Chondrocyte (in vitro differentiated cells): ENCODE data around the gene TEX261. TPM values are rescaled to one million over a fixed set of nuclear protein-coding genes. Genes with fewer than 3 reads are reported as not detected.
A peak's percentile ranks its signal among the peaks of the same experiment; 100 is the strongest.

Experiments used
- DNase-seq: peaks from one replicate; pipeline ENCODE4 v3.0.0; 2021; ENCODE audit warnings: mixed read lengths, low spot score
- H3K27ac Mint-ChIP-seq: one replicate; pipeline ENCODE4 v1.8.0; 2021; ENCODE audit warnings: mild to moderate bottlenecking, moderate library complexity, mixed read lengths; ENCODE audit not compliant: unreplicated experiment
- H3K27me3 Mint-ChIP-seq: 2 replicates; pipeline ENCODE4 v1.8.0; 2021; ENCODE audit warnings: low read depth, mixed read lengths
- H3K36me3 Mint-ChIP-seq: 2 replicates; pipeline ENCODE4 v1.8.0; 2021; ENCODE audit warnings: low read depth, mixed read lengths
- H3K4me1 Mint-ChIP-seq: 2 replicates; pipeline ENCODE4 v1.8.0; 2021; ENCODE audit warnings: low read depth, mild to moderate bottlenecking, mixed read lengths
- H3K4me3 Mint-ChIP-seq: one replicate; pipeline ENCODE4 v1.8.0; 2021; ENCODE audit warnings: mild to moderate bottlenecking, moderate library complexity, mixed read lengths; ENCODE audit not compliant: unreplicated experiment
- H3K9me3 Mint-ChIP-seq: 2 replicates; pipeline ENCODE4 v1.8.0; 2021; ENCODE audit warnings: low read depth, mixed read lengths
- CTCF ChIP-seq: fragments of 200-600 bp; sonication (generic); IDR thresholded peaks from 2 replicates; pipeline ENCODE4 v1.5.0; 2021; ENCODE audit warnings: antibody characterized with exemption, mild to moderate bottlenecking, moderate library complexity
- total RNA-seq: library from RNA; stranded (reverse); gene quantifications from 3 replicates; pipeline ENCODE4 v1.2.1, GENCODE V29; 2021

TEX261 gene
- total RNA-seq, 1 donor from 2014 or later = 54.1 TPM

GRCh38 chr2:70977605-70978205 lies 17.0 kb downstream of the TEX261 start:
- no peaks in the 10 kb centered on the region for H3K27me3 Mint-ChIP-seq
- peak overlapping the region; percentile 92 for H3K27ac Mint-ChIP-seq
- H3K36me3 Mint-ChIP-seq = no peaks in the 10 kb centered on the region
- H3K4me3 Mint-ChIP-seq = peak overlapping the region; percentile 76
- peak; percentile 65 for TF ChIP-seq CTCF
- peaks cover 17% of the 10 kb centered on the region for H3K4me1 Mint-ChIP-seq
- no peak for DNase-seq
- no peaks in the 10 kb centered on the region for H3K9me3 Mint-ChIP-seq

- no peak for DNase-seq
- Mint-ChIP-seq H3K4me3 (no peak overlapping the region), H3K27ac (no peak overlapping the region), H3K36me3 (peaks cover 2% of the 10 kb centered on the region), H3K27me3 (peaks cover 10% of the 10 kb centered on the region), H3K9me3 (no peaks in the 10 kb centered on the region), H3K4me1 (peaks cover 17% of the 10 kb centered on the region)
- TF ChIP-seq CTCF = no peak
Measured at GRCh38 chr2:70975237-70975636, 19.4 kb downstream of the TEX261 start.

GRCh38 chr2:70974592-70974991 lies 20.1 kb downstream of the TEX261 start:
- Mint-ChIP-seq H3K36me3 (peaks cover 2% of the 10 kb centered on the region), H3K27me3 (peaks cover 10% of the 10 kb centered on the region), H3K4me3 (no peak overlapping the region), H3K4me1 (peaks cover 17% of the 10 kb centered on the region), H3K9me3 (no peaks in the 10 kb centered on the region), H3K27ac (no peak overlapping the region)
- no peak for TF ChIP-seq CTCF
- no peak for DNase-seq

GRCh38 chr2:70967189-70967588 lies 27.5 kb downstream of the TEX261 start:
- no peak for DNase-seq
- Mint-ChIP-seq H3K9me3 (no peaks in the 10 kb centered on the region), H3K27me3 (peaks cover 13% of the 10 kb centered on the region), H3K4me3 (no peak overlapping the region), H3K36me3 (peaks cover 5% of the 10 kb centered on the region), H3K27ac (no peak overlapping the region), H3K4me1 (peaks cover 6% of the 10 kb centered on the region)
- no peak for TF ChIP-seq CTCF

- DNase-seq = no peak
- Mint-ChIP-seq H3K27me3 (peaks cover 10% of the 10 kb centered on the region), H3K36me3 (peaks cover 5% of the 10 kb centered on the region), H3K27ac (no peak overlapping the region), H3K4me3 (no peak overlapping the region), H3K9me3 (no peaks in the 10 kb centered on the region), H3K4me1 (peaks cover 6% of the 10 kb centered on the region)
- no peak for TF ChIP-seq CTCF
Measured at GRCh38 chr2:70966681-70967080, 28.0 kb downstream of the TEX261 start.
